Ishikawa (cell line): ENCODE measurements around the gene ZBED5.

ENCODE experiments used
- YY1 ChIP-seq: IDR thresholded peaks from 2 replicates; pipeline ENCODE4 v1.6.1; 2012; ENCODE audit warnings: low read depth
- TF ChIP-seq, protein P1 (sequence below): IDR thresholded peaks from 2 replicates; pipeline ENCODE4 v1.6.1; 2012; ENCODE audit warnings: low read depth, mild to moderate bottlenecking
- TF ChIP-seq, protein P2 (sequence below): IDR thresholded peaks from 2 replicates; pipeline ENCODE4 v1.6.1; 2012

DNA sequence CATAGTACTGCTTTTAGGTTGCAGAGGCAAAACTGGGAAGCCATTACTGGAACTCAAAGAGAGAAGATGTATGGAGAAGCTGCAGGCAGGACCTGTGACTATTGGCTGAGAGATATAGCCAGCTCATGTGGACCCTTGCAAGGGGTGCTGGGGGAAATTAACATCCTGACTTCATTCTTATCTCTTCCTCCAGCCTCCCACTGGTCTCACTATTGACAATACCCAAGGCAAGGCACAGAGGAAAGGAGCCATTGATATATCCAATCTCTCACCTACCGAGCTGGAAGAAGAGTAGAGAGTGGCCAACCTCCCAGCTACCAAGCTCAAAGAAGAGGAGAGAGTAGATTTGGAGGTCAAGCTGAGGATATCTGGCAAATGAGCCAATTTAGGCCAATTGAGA is 36.8 kb upstream of the ZBED5 start:
- TF ChIP-seq, protein P1, sequence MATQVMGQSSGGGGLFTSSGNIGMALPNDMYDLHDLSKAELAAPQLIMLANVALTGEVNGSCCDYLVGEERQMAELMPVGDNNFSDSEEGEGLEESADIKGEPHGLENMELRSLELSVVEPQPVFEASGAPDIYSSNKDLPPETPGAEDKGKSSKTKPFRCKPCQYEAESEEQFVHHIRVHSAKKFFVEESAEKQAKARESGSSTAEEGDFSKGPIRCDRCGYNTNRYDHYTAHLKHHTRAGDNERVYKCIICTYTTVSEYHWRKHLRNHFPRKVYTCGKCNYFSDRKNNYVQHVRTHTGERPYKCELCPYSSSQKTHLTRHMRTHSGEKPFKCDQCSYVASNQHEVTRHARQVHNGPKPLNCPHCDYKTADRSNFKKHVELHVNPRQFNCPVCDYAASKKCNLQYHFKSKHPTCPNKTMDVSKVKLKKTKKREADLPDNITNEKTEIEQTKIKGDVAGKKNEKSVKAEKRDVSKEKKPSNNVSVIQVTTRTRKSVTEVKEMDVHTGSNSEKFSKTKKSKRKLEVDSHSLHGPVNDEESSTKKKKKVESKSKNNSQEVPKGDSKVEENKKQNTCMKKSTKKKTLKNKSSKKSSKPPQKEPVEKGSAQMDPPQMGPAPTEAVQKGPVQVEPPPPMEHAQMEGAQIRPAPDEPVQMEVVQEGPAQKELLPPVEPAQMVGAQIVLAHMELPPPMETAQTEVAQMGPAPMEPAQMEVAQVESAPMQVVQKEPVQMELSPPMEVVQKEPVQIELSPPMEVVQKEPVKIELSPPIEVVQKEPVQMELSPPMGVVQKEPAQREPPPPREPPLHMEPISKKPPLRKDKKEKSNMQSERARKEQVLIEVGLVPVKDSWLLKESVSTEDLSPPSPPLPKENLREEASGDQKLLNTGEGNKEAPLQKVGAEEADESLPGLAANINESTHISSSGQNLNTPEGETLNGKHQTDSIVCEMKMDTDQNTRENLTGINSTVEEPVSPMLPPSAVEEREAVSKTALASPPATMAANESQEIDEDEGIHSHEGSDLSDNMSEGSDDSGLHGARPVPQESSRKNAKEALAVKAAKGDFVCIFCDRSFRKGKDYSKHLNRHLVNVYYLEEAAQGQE: no peak
- no peak for TF ChIP-seq YY1
- TF ChIP-seq, protein P2, sequence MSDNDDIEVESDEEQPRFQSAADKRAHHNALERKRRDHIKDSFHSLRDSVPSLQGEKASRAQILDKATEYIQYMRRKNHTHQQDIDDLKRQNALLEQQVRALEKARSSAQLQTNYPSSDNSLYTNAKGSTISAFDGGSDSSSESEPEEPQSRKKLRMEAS: no peak
